K562 (cell line): Measurements from ENCODE around the gene SERGEF. TPM values are rescaled to one million over a fixed set of nuclear protein-coding genes. Genes with fewer than 3 reads are reported as not detected.
A peak's percentile ranks its signal among the peaks of the same experiment; 100 is the strongest.

ENCODE experiments used
- ATAC-seq: fragments of 200-7000 bp; cut with Tn5 transposase; 3 replicates; pipeline ENCODE4 v1.9.1; 2020; ENCODE audit warnings: moderate library complexity
- BruUV-seq: library from RNA; stranded (reverse); fragments of 400-500 nt; replicated peaks from 2 replicates; lab custom pipeline; 2021; lab: Mats Ljungman, UMichigan
- CTCF ChIA-PET: fragments of 300-600 bp; formaldehyde crosslinking; extraction: SDS; loops from one replicate; lab custom pipeline; 2021; ENCODE audit warnings: low intra/inter-chr PET ratio; lab: Yijun Ruan, JAX
- POLR2A ChIA-PET: fragments of 300-600, 350-650 bp; sonication (Branson Sonifier 250); formaldehyde crosslinking; extraction: SDS; loops from one replicate; lab custom pipeline; 2021; ENCODE audit warnings: antibody characterized with exemption, inconsistent platforms; lab: Yijun Ruan, JAX
- DNase-seq, 4 experiments: peaks; one replicate each; pipeline versions ENCODE4 v3.0.0 to v3.0.0-alpha.2; 2011 to 2018; ENCODE audit warnings: low spot score in 3 of 4, mixed read lengths in 3 of 4; ENCODE audit errors: extremely low read depth in 1 of 4
- FAIRE-seq: peaks from 2 replicates; lab custom pipeline; 2011; peaks lifted over from hg19 to GRCh38; lab: Jason Lieb, UNC
- H2AFZ ChIP-seq: 2 replicates; pipeline ENCODE4 v1.6.0; 2011; ENCODE audit warnings: low read depth, low read length, control low read depth, inconsistent platforms
- H3K27ac ChIP-seq: fragments of 200-600 bp; 3 replicates; pipeline ENCODE4 v1.8.0; 2011; ENCODE audit warnings: low read depth, mild to moderate bottlenecking, control low read depth, inconsistent platforms, low read length, moderate library complexity, mixed read lengths; ENCODE audit errors: extremely low read depth
- H3K27me3 ChIP-seq, 2 experiments: fragments of 300-600 bp in 1 of 2; 2 replicates in 1 of 2; 3 replicates in 1 of 2; pipeline versions ENCODE4 v1.6.0 to v1.8.0; 2011; ENCODE audit warnings: inconsistent platforms in 2 of 2, low read length in 2 of 2, mild to moderate bottlenecking in 1 of 2, mixed read lengths in 1 of 2, moderate library complexity in 1 of 2; ENCODE audit not compliant: control insufficient read depth in 2 of 2, insufficient read depth in 2 of 2
- H3K36me3 ChIP-seq: fragments of 300-600 bp; 3 replicates; pipeline ENCODE4 v1.8.0; 2011; ENCODE audit warnings: mild to moderate bottlenecking, low read length, inconsistent platforms; ENCODE audit not compliant: control insufficient read depth, insufficient read depth
- H3K4me1 ChIP-seq, 2 experiments: fragments of 200-600 bp in 1 of 2; replicated peaks in 1 of 2; 2 replicates in 1 of 2; 3 replicates in 1 of 2; pipeline versions ENCODE4 v1.5.1 to v1.8.0; 2011; ENCODE audit warnings: inconsistent platforms in 2 of 2, low read length in 2 of 2, mild to moderate bottlenecking in 1 of 2, mixed read lengths in 1 of 2, moderate library complexity in 1 of 2; ENCODE audit not compliant: control insufficient read depth in 2 of 2, insufficient read depth in 2 of 2
- H3K4me2 ChIP-seq: 2 replicates; pipeline ENCODE4 v1.6.1; 2011; ENCODE audit warnings: low read length, control low read depth, inconsistent platforms, mixed read lengths; ENCODE audit not compliant: insufficient read depth
- H3K4me3 ChIP-seq: fragments of 200-600 bp; sonication (generic), shearing (Covaris generic); 2 replicates; pipeline ENCODE4 v1.5.1; 2016; ENCODE audit warnings: control low read depth, inconsistent platforms
- H3K79me2 ChIP-seq: fragments of 200-600 bp; 3 replicates; pipeline ENCODE4 v1.8.0; 2011; ENCODE audit warnings: low read length, inconsistent platforms; ENCODE audit not compliant: control insufficient read depth, insufficient read depth
- H3K9ac ChIP-seq, 2 experiments: 2 replicates each; pipeline versions ENCODE4 v1.6.0 to v1.6.1; 2011; ENCODE audit warnings: low read depth in 2 of 2, low read length in 2 of 2, control low read depth in 1 of 2, inconsistent platforms in 1 of 2, mild to moderate bottlenecking in 1 of 2, mixed read lengths in 1 of 2; ENCODE audit not compliant: insufficient read depth in 1 of 2
- H3K9me1 ChIP-seq: one replicate; pipeline ENCODE4 v1.6.0; 2011; ENCODE audit warnings: inconsistent platforms, mild to moderate bottlenecking, low read length, moderate library complexity; ENCODE audit not compliant: control insufficient read depth, insufficient read depth
- H3K9me3 ChIP-seq: replicated peaks from 2 replicates; pipeline ENCODE4 v1.5.1; 2011; ENCODE audit warnings: low read depth, low read length, inconsistent platforms; ENCODE audit not compliant: control insufficient read depth, insufficient read depth
- H4K20me1 ChIP-seq: replicated peaks from 2 replicates; pipeline ENCODE4 v1.6.1; 2011; ENCODE audit warnings: low read length, inconsistent platforms, mixed read lengths; ENCODE audit not compliant: control insufficient read depth, insufficient read depth
- CEBPB ChIP-seq: fragments of 450-650 bp; IDR thresholded peaks from 2 replicates; pipeline ENCODE4 v1.6.1; 2016; ENCODE audit warnings: missing genetic modification characterization, missing compliant biosample characterization
- EGR1 ChIP-seq: fragments of 450-650 bp; conservative IDR thresholded peaks from 2 replicates; pipeline ENCODE4 v1.6.1; 2017; ENCODE audit warnings: mild to moderate bottlenecking
- FOSL1 ChIP-seq: fragments of 200-800 bp; sonication (Bioruptor generic); conservative IDR thresholded peaks from 2 replicates; pipeline ENCODE4 v1.6.1; 2016; ENCODE audit warnings: missing genetic modification characterization, missing compliant biosample characterization
- IRF2 ChIP-seq: sonication (generic); formaldehyde crosslinking; IDR thresholded peaks from 2 replicates; pipeline ENCODE4 v1.8.1; 2022; ENCODE audit warnings: mild to moderate bottlenecking, missing genetic modification reagents
- MAFG ChIP-seq: fragments of 450-650 bp; conservative IDR thresholded peaks from 2 replicates; pipeline ENCODE4 v1.6.1; 2016; ENCODE audit warnings: missing genetic modification characterization, missing compliant biosample characterization
- MED1 ChIP-seq: sonication (generic); formaldehyde crosslinking; IDR thresholded peaks from 2 replicates; pipeline ENCODE4 v1.8.1; 2023; ENCODE audit warnings: missing genetic modification reagents, borderline replicate concordance
- STAT5A ChIP-seq: IDR thresholded peaks from 2 replicates; pipeline ENCODE4 v1.6.1; 2012; ENCODE audit warnings: low read length, inconsistent platforms, borderline replicate concordance
- ZBED1 ChIP-seq: IDR thresholded peaks from 2 replicates; pipeline ENCODE4 v1.6.1; 2014
- ZNF165 ChIP-seq: fragments of 250-450 bp; sonication (Bioruptor Pico); IDR thresholded peaks from 2 replicates; pipeline ENCODE4 v1.4.0; 2020; ENCODE audit warnings: borderline replicate concordance
- WGBS: fragments of 100-300 bp; shearing (Covaris generic); methylation state at CpG from one replicate; pipeline ENCODE4 v1.1.6; 2016; ENCODE audit warnings: low coverage, mixed read lengths; ENCODE audit not compliant: insufficient coverage; ENCODE audit errors: missing lambda C conversion rate; 5-methylcytosine and 5-hydroxymethylcytosine counted together
- in situ Hi-C: fragments of 300-500 bp; cut with MboI; formaldehyde crosslinking; loops from 4 replicates; pipeline ENCODE4 v1.15.0; 2018; ENCODE audit warnings: inconsistent platforms, mixed read lengths
- intact Hi-C: fragments of 100-400 bp; cut with micrococcal nuclease; formaldehyde crosslinking; loops from 2 replicates; pipeline ENCODE4 v1.14.2; 2022
- polyA plus RNA-seq, 8 experiments: library from polyadenylated mRNA; depleted of rRNA in 4 of 8; stranded (reverse) in 5 of 8; unstranded in 3 of 8; fragments of >200 nt; fragmentation: Nextera tagmentation in 2 of 8; fragmentation: Illumina TruSeq in 1 of 8; extraction: Ambion mirVana in 2 of 8; extraction: Trizol in 1 of 8; gene quantifications; 2 replicates each; pipeline versions ENCODE4 v1.2.1 to v1.2.3, GENCODE V29; 2011 to 2014; ENCODE audit warnings: inconsistent platforms in 1 of 8, missing spikeins in 1 of 8
- total RNA-seq, 7 experiments: library from RNA; depleted of rRNA in 6 of 7; stranded (reverse); fragments of >200 nt in 6 of 7; fragmentation: Illumina TruSeq in 2 of 7; extraction: Trizol in 2 of 7; gene quantifications; 2 replicates each; pipeline versions ENCODE4 v1.2.1 to v1.2.3, GENCODE V29; 2011 to 2021; ENCODE audit warnings: low replicate concordance in 1 of 7
- TF ChIP-seq, protein P1 (sequence below): fragments of 250-450 bp; sonication (Bioruptor Pico); IDR thresholded peaks from 2 replicates; pipeline ENCODE4 v1.4.0; 2020; ENCODE audit warnings: mild to moderate bottlenecking, moderate library complexity, borderline replicate concordance
- TF ChIP-seq, protein P2 (sequence below): sonication (generic); formaldehyde crosslinking; IDR thresholded peaks from 2 replicates; pipeline ENCODE4 v1.8.0; 2022; ENCODE audit warnings: missing genetic modification reagents, mild to moderate bottlenecking, borderline replicate concordance

SERGEF gene
- total and polyA plus RNA-seq, 9 of the 15 experiments (the other 6 are each of a cell fraction or from before 2014, with no cell fraction given): 10.2 to 28.0 (median 19.9) TPM

DNA sequence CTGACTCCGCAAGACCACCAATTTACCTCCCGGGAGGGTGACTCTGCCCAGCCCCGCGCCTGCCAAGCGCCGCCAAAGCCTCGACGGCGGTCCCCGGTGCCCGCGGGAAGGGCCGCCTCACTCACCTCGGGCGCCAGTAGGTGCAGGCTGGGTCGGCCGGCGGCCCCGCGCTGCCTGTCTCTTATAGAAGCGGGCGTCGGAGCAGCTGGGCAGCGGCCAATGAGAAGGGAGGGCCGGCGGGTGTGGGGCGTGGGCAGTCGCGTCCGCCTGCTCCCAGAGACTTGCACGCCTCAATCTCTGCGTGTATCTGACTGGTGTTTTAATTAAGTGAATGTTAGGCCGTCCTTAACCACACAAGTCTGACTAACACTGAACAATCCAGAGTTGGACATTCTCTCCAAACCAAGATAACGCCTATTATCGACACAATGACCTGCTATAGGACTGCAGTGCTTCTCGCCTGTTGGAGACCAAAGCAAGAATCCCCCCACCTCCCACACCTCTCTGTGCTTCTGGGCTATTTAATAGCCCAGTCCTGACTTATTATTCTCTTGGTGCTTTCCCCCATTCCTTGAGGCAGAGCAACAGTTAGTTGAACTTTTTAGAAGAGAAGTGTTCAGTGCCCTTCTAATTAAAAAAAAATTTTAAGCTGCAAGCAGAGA lies 33.4 kb upstream of the SERGEF start, which contains the start of gene TPH1:
TPH1 (minus strand) TSS at position 154 of the 662 bp plus-strand sequence. CDS start 5,507 bp downstream, outside the sequence.
- Histone ChIP-seq H2AFZ (no peak within 1 kb of the TSS), H3K9me3 (no peaks in the 10 kb centered on the region), H3K9ac (no peak within 1 kb of the TSS), H4K20me1 (peaks cover 5% of the 10 kb centered on the region; the same call in 1 of the 2 replicates), H3K27ac (no peak within 1 kb of the TSS), H3K27me3 (peaks cover 26 to 28% of the 10 kb centered on the region in 2 experiments), H3K4me1 (peaks cover 0 to 5% of the 10 kb centered on the region in 2 experiments; a peak in 1 of 5 replicates), H3K9me1 (no peaks in the 10 kb centered on the region), H3K79me2 (no peaks in the 10 kb centered on the region), H3K36me3 (no peaks in the 10 kb centered on the region), H3K4me3 (no peak within 1 kb of the TSS), H3K4me2 (no peak within 1 kb of the TSS)
- CTCF ChIA-PET: no interaction called here
- in situ Hi-C loops (no loop called here), intact Hi-C loops (no loop called here)
- peak in 2 of 4 experiments; percentile 12 to 15 for DNase-seq
- WGBS: 10% methylated on average over 32 of the region's 36 CpGs
- TF ChIP-seq FOSL1 (tag) (peak; percentile 44), STAT5A (no peak), EGR1 (0 out of 2 replicates have a peak, but pooled peaks have one; percentile 9)
- ATAC-seq: peak; percentile 62
- no TSS peak for BruUV-seq
- POLR2A ChIA-PET: no interaction called here
- FAIRE-seq: no peak

DNA sequence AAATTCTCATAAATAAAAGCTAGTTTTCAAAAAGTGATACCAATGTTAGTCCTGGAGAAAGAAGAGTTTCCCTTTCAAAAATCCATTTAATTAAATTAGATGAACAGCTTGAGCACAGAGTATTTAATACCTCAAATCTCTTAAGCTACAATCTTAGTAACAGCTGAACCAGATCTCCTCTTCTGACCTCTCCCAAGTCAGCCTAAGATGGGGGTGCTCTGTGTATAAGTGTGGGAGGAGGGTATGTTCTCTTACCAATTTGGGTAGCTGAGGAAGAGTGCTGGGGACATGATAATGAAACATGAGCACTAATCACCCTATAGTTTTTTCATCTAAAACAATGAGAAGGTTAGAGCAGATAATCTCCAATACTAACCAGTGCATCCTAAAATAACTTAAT lies 23.6 kb upstream of the SERGEF start:
- Histone ChIP-seq H3K27me3 (peaks cover 0 to 9% of the 10 kb centered on the region in 2 experiments; a peak in 2 of 5 replicates), H3K9me3 (no peaks in the 10 kb centered on the region), H3K9ac (no peak overlapping the region), H3K4me1 (no peaks in the 10 kb centered on the region), H3K36me3 (no peaks in the 10 kb centered on the region), H2AFZ (no peak overlapping the region), H3K4me3 (no peak overlapping the region), H4K20me1 (no peaks in the 10 kb centered on the region), H3K4me2 (no peak overlapping the region), H3K79me2 (no peaks in the 10 kb centered on the region), H3K27ac (no peak overlapping the region), H3K9me1 (no peaks in the 10 kb centered on the region)
- in situ Hi-C loops (no loop called here), intact Hi-C loops (no loop called here)
- FAIRE-seq (no peak), ATAC-seq (no peak), DNase-seq (no peak)
- POLR2A ChIA-PET: interaction anchor here (0.6 kb wide), 1 partner anchor 45 kb away, joined by 3 read pairs; no protein-coding TSS in a partner anchor
- no TSS peak for BruUV-seq
- CTCF ChIA-PET: no interaction called here
- TF ChIP-seq, protein P1, sequence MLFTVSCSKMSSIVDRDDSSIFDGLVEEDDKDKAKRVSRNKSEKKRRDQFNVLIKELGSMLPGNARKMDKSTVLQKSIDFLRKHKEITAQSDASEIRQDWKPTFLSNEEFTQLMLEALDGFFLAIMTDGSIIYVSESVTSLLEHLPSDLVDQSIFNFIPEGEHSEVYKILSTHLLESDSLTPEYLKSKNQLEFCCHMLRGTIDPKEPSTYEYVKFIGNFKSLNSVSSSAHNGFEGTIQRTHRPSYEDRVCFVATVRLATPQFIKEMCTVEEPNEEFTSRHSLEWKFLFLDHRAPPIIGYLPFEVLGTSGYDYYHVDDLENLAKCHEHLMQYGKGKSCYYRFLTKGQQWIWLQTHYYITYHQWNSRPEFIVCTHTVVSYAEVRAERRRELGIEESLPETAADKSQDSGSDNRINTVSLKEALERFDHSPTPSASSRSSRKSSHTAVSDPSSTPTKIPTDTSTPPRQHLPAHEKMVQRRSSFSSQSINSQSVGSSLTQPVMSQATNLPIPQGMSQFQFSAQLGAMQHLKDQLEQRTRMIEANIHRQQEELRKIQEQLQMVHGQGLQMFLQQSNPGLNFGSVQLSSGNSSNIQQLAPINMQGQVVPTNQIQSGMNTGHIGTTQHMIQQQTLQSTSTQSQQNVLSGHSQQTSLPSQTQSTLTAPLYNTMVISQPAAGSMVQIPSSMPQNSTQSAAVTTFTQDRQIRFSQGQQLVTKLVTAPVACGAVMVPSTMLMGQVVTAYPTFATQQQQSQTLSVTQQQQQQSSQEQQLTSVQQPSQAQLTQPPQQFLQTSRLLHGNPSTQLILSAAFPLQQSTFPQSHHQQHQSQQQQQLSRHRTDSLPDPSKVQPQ (CRISPR knock-in tag): no peak
- TF ChIP-seq, protein P2, sequence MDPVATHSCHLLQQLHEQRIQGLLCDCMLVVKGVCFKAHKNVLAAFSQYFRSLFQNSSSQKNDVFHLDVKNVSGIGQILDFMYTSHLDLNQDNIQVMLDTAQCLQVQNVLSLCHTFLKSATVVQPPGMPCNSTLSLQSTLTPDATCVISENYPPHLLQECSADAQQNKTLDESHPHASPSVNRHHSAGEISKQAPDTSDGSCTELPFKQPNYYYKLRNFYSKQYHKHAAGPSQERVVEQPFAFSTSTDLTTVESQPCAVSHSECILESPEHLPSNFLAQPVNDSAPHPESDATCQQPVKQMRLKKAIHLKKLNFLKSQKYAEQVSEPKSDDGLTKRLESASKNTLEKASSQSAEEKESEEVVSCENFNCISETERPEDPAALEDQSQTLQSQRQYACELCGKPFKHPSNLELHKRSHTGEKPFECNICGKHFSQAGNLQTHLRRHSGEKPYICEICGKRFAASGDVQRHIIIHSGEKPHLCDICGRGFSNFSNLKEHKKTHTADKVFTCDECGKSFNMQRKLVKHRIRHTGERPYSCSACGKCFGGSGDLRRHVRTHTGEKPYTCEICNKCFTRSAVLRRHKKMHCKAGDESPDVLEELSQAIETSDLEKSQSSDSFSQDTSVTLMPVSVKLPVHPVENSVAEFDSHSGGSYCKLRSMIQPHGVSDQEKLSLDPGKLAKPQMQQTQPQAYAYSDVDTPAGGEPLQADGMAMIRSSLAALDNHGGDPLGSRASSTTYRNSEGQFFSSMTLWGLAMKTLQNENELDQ (CRISPR knock-in tag): no peak
- no peak for TF ChIP-seq IRF2 (CRISPR knock-in tag)
- no peak for TF ChIP-seq MAFG (tag)
- no peak for TF ChIP-seq CEBPB (tag)
- TF ChIP-seq MED1: no peak
- no peak for TF ChIP-seq ZBED1
- TF ChIP-seq ZNF165 (CRISPR knock-in tag): no peak
